Measurements from ENCODE around the gene ZHX3. TPM values are rescaled to one million over a fixed set of nuclear protein-coding genes. Genes with fewer than 3 reads are reported as not detected.

ZHX3 gene
- total and polyA plus RNA-seq, 4 donors: 3.2 to 30.0 (median 8.0) TPM

DNA sequence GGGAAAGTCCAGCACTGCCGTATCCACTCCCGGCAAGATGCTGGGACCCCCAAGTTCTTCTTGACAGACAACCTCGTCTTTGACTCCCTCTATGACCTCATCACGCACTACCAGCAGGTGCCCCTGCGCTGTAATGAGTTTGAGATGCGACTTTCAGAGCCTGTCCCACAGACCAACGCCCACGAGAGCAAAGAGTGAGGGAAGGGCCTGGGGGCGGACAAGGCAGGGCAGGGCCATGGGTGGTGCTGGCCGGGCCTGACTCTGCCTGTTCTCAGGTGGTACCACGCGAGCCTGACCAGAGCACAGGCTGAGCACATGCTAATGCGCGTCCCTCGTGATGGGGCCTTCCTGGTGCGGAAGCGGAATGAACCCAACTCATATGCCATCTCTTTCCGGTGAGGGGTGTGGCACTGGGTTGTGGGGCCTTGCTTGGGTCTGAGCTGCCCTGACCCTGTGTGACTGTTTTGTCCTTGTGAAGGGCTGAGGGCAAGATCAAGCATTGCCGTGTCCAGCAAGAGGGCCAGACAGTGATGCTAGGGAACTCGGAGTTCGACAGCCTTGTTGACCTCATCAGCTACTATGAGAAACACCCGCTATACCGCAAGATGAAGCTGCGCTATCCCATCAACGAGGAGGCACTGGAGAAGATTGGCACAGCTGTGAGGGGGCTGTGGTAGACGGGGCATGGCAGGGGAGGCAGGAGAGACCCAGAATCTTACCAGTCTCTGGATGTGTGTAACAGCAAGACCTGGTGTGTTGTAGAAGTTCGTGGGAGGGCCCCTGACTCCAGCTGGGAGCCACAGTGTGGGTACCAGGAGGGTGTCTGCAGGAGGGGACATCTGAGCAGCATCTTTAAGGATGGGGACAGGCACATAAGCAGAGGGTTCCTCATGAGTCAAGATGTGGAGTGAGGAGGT is 151.1 kb downstream of the ZHX3 start:
- H3K4me3 ChIP-seq (ENCODE audit: low read depth in 1 of 3, low read length in 3 of 3): no peak overlapping the region
- H3K9me3 ChIP-seq (ENCODE audit: control insufficient read depth in 4 of 4, low read length in 3 of 4): no peaks in the 10 kb centered on the region
- H3K36me3 ChIP-seq (ENCODE audit: control insufficient read depth in 4 of 4, insufficient read depth in 3 of 4, low read depth in 1 of 4, low read length in 3 of 4): peaks cover 4 to 57% (median 20%) of the 10 kb centered on the region in 4 donors
- no peak for DNase-seq (ENCODE audit: low spot score)
- H3K4me1 ChIP-seq (ENCODE audit: control insufficient read depth in 4 of 4, insufficient read depth in 4 of 4, low read length in 3 of 4): no peaks in the 10 kb centered on the region
- no peak overlapping the region for H3K27ac ChIP-seq (ENCODE audit: low read depth in 1 of 2, low read length in 2 of 2)
- TF ChIP-seq GABPA (IDR thresholded peaks at IDR 0.05 in 1 of 2, conservative IDR thresholded peaks at IDR 0.05 in 1 of 2): no peak
- TF ChIP-seq, protein P1, sequence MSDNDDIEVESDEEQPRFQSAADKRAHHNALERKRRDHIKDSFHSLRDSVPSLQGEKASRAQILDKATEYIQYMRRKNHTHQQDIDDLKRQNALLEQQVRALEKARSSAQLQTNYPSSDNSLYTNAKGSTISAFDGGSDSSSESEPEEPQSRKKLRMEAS (IDR thresholded peaks at IDR 0.05): no peak
- TF ChIP-seq NR2F2 (IDR thresholded peaks at IDR 0.05): no peak
- no peaks in the 10 kb centered on the region for H3K27me3 ChIP-seq (ENCODE audit: control insufficient read depth in 4 of 4, insufficient read depth in 4 of 4, low read length in 3 of 4)
- WGBS: 95% methylated on average over 27 of the region's 27 CpGs
- H3K9ac ChIP-seq (ENCODE audit: low read depth in 1 of 2, low read length in 2 of 2): no peak overlapping the region

DNA sequence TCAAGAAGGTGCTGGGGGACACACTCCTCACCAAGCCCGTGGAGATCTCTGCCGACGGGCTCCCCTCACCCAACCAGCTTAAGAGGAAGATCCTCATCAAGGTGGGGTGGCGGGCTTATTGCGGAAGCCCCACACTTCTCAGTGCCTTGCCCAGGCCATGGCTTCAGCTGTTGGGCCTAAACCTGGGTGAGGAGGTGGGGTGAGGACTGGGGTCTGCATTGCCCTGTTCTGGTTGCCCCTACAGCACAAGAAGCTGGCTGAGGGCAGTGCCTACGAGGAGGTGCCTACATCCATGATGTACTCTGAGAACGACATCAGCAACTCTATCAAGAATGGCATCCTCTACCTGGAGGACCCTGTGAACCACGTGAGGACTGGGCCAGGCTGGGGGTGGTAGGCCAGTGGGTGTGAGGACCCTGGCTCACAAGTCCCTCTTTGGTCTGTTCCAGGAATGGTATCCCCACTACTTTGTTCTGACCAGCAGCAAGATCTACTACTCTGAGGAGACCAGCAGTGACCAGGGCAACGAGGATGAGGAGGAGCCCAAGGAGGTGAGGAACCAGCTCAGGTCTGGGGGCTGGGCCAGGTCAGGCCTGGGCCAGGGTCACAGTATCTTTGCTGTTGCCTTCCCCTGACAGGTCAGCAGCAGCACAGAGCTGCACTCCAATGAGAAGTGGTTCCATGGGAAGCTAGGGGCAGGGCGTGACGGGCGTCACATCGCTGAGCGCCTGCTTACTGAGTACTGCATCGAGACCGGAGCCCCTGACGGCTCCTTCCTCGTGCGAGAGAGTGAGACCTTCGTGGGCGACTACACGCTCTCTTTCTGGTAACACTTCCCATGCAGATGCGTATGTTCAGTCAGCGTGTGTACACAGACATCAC is 152.3 kb downstream of the ZHX3 start:
- Histone ChIP-seq H3K4me1 (ENCODE audit: control insufficient read depth in 4 of 4, insufficient read depth in 4 of 4, low read length in 3 of 4) (no peaks in the 10 kb centered on the region), H3K36me3 (ENCODE audit: control insufficient read depth in 4 of 4, insufficient read depth in 3 of 4, low read depth in 1 of 4, low read length in 3 of 4) (peaks cover 4 to 57% (median 20%) of the 10 kb centered on the region in 4 donors), H3K9me3 (ENCODE audit: control insufficient read depth in 4 of 4, low read length in 3 of 4) (no peaks in the 10 kb centered on the region), H3K9ac (ENCODE audit: low read depth in 1 of 2, low read length in 2 of 2) (no peak overlapping the region), H3K27ac (ENCODE audit: low read depth in 1 of 2, low read length in 2 of 2) (no peak overlapping the region), H3K4me3 (ENCODE audit: low read depth in 1 of 3, low read length in 3 of 3) (no peak overlapping the region), H3K27me3 (ENCODE audit: control insufficient read depth in 4 of 4, insufficient read depth in 4 of 4, low read length in 3 of 4) (no peaks in the 10 kb centered on the region)
- DNase-seq (ENCODE audit: low spot score): no peak
- 95% methylated on average over 24 of the region's 24 CpGs for WGBS
- TF ChIP-seq FOXA1 (IDR thresholded peaks at IDR 0.05) (no peak), EGR1 (IDR thresholded peaks at IDR 0.05; ENCODE audit: low read depth in 2 of 2) (no peak)
- TF ChIP-seq, protein P1 (IDR thresholded peaks at IDR 0.05): no peak

DNA sequence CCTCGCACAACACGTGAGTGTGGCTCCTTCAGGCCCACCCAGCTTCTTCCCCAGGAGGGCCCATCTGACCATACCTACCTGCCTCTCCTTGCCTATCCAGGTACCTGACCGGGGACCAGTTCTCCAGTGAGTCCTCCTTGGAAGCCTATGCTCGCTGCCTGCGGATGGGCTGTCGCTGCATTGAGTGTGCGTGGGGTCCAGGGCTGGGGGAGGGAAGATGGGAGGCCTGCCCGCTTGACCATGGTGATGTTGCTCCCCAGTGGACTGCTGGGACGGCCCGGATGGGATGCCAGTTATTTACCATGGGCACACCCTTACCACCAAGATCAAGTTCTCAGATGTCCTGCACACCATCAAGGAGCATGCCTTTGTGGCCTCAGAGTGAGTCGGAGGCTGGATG is 153.7 kb downstream of the ZHX3 start:
- TF ChIP-seq HNF4A (conservative IDR thresholded peaks at IDR 0.05): no peak
- no peak for TF ChIP-seq NR2F2 (IDR thresholded peaks at IDR 0.05)
- TF ChIP-seq GABPA (IDR thresholded peaks at IDR 0.05 in 1 of 2, conservative IDR thresholded peaks at IDR 0.05 in 1 of 2): no peak
- TF ChIP-seq EGR1 (IDR thresholded peaks at IDR 0.05; ENCODE audit: low read depth in 2 of 2): no peak
- no peak for TF ChIP-seq YY1 (IDR thresholded peaks at IDR 0.05)
- no peak for TF ChIP-seq RXRA (IDR thresholded peaks at IDR 0.05)
- no peak for TF ChIP-seq FOXA1 (IDR thresholded peaks at IDR 0.05)

DNA sequence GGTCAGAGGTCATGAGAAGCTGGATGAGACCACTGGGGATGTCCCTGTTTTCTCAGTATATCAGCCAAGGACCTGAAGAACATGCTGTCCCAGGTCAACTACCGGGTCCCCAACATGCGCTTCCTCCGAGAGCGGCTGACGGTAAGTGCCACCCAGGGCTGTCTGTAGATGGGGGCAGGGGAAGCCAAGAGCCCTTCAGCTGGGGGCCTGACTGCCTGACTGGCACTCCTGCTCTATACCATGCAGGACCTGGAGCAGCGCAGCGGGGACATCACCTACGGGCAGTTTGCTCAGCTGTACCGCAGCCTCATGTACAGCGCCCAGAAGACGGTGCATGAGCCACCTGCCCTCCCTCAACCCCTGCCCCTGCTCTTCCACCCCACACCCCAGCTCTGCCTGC is 155.1 kb downstream of the ZHX3 start:
- H3K36me3 ChIP-seq (ENCODE audit: control insufficient read depth in 4 of 4, insufficient read depth in 3 of 4, low read depth in 1 of 4, low read length in 3 of 4): peaks cover 2 to 41% (median 18%) of the 10 kb centered on the region in 4 donors
- no peaks in the 10 kb centered on the region for H3K9me3 ChIP-seq (ENCODE audit: control insufficient read depth in 4 of 4, low read length in 3 of 4)
- no peaks in the 10 kb centered on the region for H3K4me1 ChIP-seq (ENCODE audit: control insufficient read depth in 4 of 4, insufficient read depth in 4 of 4, low read length in 3 of 4)
- no peak overlapping the region for H3K27ac ChIP-seq (ENCODE audit: low read depth in 1 of 2, low read length in 2 of 2)
- no peaks in the 10 kb centered on the region for H3K27me3 ChIP-seq (ENCODE audit: control insufficient read depth in 4 of 4, insufficient read depth in 4 of 4, low read length in 3 of 4)
- H3K9ac ChIP-seq (ENCODE audit: low read depth in 1 of 2, low read length in 2 of 2): no peak overlapping the region
- H3K4me3 ChIP-seq (ENCODE audit: low read depth in 1 of 3, low read length in 3 of 3): no peak overlapping the region
- DNase-seq (ENCODE audit: low spot score): no peak
- WGBS: 97% methylated on average over 11 of the region's 11 CpGs
- no peak for TF ChIP-seq YY1 (IDR thresholded peaks at IDR 0.05)
- no peak for TF ChIP-seq RXRA (IDR thresholded peaks at IDR 0.05)
- TF ChIP-seq, protein P2, sequence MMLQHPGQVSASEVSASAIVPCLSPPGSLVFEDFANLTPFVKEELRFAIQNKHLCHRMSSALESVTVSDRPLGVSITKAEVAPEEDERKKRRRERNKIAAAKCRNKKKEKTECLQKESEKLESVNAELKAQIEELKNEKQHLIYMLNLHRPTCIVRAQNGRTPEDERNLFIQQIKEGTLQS (IDR thresholded peaks at IDR 0.05): no peak
- TF ChIP-seq, protein P1 (IDR thresholded peaks at IDR 0.05): no peak
- TF ChIP-seq EGR1 (IDR thresholded peaks at IDR 0.05; ENCODE audit: low read depth in 2 of 2): no peak
- no peak for TF ChIP-seq NR2F2 (IDR thresholded peaks at IDR 0.05)
- TF ChIP-seq, protein P3, sequence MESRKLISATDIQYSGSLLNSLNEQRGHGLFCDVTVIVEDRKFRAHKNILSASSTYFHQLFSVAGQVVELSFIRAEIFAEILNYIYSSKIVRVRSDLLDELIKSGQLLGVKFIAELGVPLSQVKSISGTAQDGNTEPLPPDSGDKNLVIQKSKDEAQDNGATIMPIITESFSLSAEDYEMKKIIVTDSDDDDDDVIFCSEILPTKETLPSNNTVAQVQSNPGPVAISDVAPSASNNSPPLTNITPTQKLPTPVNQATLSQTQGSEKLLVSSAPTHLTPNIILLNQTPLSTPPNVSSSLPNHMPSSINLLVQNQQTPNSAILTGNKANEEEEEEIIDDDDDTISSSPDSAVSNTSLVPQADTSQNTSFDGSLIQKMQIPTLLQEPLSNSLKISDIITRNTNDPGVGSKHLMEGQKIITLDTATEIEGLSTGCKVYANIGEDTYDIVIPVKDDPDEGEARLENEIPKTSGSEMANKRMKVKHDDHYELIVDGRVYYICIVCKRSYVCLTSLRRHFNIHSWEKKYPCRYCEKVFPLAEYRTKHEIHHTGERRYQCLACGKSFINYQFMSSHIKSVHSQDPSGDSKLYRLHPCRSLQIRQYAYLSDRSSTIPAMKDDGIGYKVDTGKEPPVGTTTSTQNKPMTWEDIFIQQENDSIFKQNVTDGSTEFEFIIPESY (IDR thresholded peaks at IDR 0.05): no peak
- TF ChIP-seq RAD21 (IDR thresholded peaks at IDR 0.05): no peak
- TF ChIP-seq HNF4A (conservative IDR thresholded peaks at IDR 0.05): no peak
- TF ChIP-seq JUND (IDR thresholded peaks at IDR 0.05): no peak

More for the DNA sequence above, 153.7 kb downstream of the ZHX3 start:
- H3K27ac ChIP-seq (ENCODE audit: low read depth in 1 of 2, low read length in 2 of 2): no peak overlapping the region
- DNase-seq (ENCODE audit: low spot score): no peak
- H3K9ac ChIP-seq (ENCODE audit: low read depth in 1 of 2, low read length in 2 of 2): no peak overlapping the region
- no peaks in the 10 kb centered on the region for H3K4me1 ChIP-seq (ENCODE audit: control insufficient read depth in 4 of 4, insufficient read depth in 4 of 4, low read length in 3 of 4)
- H3K27me3 ChIP-seq (ENCODE audit: control insufficient read depth in 4 of 4, insufficient read depth in 4 of 4, low read length in 3 of 4): no peaks in the 10 kb centered on the region
- peaks cover 4 to 45% (median 18%) of the 10 kb centered on the region in 4 donors for H3K36me3 ChIP-seq (ENCODE audit: control insufficient read depth in 4 of 4, insufficient read depth in 3 of 4, low read depth in 1 of 4, low read length in 3 of 4)
- H3K9me3 ChIP-seq (ENCODE audit: control insufficient read depth in 4 of 4, low read length in 3 of 4): no peaks in the 10 kb centered on the region
- no peak overlapping the region for H3K4me3 ChIP-seq (ENCODE audit: low read depth in 1 of 3, low read length in 3 of 3)
- WGBS: 96% methylated on average over 11 of the region's 11 CpGs

Measured in liver (tissue), 9 donors.